ENCODE measurements around the gene LGALS9. TPM values are rescaled to one million over a fixed set of nuclear protein-coding genes. Genes with fewer than 3 reads are reported as not detected.

LGALS9 gene
- total and polyA plus RNA-seq, 2 experiments from 2014 or later: 0.48 to 0.73 TPM

GRCh38 chr17:27582696-27583095, 48.3 kb upstream of the LGALS9 start (continued):
- TF ChIP-seq, protein P1, sequence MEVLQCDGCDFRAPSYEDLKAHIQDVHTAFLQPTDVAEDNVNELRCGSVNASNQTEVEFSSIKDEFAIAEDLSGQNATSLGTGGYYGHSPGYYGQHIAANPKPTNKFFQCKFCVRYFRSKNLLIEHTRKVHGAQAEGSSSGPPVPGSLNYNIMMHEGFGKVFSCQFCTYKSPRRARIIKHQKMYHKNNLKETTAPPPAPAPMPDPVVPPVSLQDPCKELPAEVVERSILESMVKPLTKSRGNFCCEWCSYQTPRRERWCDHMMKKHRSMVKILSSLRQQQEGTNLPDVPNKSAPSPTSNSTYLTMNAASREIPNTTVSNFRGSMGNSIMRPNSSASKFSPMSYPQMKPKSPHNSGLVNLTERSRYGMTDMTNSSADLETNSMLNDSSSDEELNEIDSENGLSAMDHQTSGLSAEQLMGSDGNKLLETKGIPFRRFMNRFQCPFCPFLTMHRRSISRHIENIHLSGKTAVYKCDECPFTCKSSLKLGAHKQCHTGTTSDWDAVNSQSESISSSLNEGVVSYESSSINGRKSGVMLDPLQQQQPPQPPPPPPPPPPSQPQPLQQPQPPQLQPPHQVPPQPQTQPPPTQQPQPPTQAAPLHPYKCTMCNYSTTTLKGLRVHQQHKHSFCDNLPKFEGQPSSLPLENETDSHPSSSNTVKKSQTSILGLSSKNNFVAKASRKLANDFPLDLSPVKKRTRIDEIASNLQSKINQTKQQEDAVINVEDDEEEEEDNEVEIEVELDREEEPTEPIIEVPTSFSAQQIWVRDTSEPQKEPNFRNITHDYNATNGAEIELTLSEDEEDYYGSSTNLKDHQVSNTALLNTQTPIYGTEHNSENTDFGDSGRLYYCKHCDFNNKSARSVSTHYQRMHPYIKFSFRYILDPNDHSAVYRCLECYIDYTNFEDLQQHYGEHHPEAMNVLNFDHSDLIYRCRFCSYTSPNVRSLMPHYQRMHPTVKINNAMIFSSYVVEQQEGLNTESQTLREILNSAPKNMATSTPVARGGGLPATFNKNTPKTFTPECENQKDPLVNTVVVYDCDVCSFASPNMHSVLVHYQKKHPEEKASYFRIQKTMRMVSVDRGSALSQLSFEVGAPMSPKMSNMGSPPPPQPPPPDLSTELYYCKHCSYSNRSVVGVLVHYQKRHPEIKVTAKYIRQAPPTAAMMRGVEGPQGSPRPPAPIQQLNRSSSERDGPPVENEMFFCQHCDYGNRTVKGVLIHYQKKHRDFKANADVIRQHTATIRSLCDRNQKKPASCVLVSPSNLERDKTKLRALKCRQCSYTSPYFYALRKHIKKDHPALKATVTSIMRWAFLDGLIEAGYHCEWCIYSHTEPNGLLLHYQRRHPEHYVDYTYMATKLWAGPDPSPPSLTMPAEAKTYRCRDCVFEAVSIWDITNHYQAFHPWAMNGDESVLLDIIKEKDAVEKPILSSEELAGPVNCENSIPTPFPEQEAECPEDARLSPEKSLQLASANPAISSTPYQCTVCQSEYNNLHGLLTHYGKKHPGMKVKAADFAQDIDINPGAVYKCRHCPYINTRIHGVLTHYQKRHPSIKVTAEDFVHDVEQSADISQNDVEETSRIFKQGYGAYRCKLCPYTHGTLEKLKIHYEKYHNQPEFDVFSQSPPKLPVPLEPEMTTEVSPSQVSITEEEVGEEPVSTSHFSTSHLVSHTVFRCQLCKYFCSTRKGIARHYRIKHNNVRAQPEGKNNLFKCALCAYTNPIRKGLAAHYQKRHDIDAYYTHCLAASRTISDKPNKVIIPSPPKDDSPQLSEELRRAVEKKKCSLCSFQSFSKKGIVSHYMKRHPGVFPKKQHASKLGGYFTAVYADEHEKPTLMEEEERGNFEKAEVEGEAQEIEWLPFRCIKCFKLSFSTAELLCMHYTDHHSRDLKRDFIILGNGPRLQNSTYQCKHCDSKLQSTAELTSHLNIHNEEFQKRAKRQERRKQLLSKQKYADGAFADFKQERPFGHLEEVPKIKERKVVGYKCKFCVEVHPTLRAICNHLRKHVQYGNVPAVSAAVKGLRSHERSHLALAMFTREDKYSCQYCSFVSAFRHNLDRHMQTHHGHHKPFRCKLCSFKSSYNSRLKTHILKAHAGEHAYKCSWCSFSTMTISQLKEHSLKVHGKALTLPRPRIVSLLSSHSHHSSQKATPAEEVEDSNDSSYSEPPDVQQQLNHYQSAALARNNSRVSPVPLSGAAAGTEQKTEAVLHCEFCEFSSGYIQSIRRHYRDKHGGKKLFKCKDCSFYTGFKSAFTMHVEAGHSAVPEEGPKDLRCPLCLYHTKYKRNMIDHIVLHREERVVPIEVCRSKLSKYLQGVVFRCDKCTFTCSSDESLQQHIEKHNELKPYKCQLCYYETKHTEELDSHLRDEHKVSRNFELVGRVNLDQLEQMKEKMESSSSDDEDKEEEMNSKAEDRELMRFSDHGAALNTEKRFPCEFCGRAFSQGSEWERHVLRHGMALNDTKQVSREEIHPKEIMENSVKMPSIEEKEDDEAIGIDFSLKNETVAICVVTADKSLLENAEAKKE (CRISPR knock-in tag; IDR thresholded peaks at IDR 0.05): no peak
- TF ChIP-seq CTCF (conservative IDR thresholded peaks at IDR 0.05; ENCODE audit: low read depth in 2 of 2) (no peak), ZNF114 (CRISPR knock-in tag; IDR thresholded peaks at IDR 0.05) (no peak), POLR2AphosphoS5 (IDR thresholded peaks at IDR 0.05; ENCODE audit: low read depth) (no peak), NANOG (IDR thresholded peaks at IDR 0.05; ENCODE audit: borderline replicate concordance) (no peak), ETS1 (IDR thresholded peaks at IDR 0.05) (no peak)

DNA sequence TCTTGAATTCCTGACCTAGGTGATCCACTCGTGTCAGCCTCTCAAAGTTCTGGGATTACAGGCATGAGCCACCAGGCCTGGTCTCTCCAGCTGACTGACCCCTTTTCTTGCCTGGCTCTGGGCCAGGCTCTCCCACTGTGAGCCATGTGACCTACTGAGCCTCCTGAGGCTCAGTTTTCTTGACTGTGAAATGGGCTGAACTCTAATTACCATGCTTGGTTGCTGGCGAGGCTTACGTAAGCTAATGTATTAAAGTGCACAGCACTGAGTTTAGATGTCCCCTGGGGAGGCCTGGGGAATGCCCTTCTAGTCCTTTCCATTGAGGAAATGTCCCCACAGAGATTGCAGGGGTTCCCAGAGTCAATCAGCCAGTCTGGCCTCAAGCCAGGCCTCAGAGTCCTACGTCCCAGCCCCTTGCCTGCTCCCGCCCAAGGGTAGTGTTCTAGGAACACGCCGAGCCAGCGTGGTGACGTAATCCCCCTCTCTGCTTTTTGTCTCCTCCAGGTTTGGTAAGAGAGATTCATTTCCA, 45.8 kb upstream of the LGALS9 start:
- no peaks in the 10 kb centered on the region for H3K36me3 ChIP-seq (ENCODE audit: insufficient read depth)
- no peaks in the 10 kb centered on the region; the same call in 1 of the 3 replicates for H3K9me3 Mint-ChIP-seq
- no peak overlapping the region for H3K27ac Mint-ChIP-seq
- no peak overlapping the region for H3K27ac ChIP-seq (ENCODE audit: low read depth)
- no peak overlapping the region for H3K4me2 ChIP-seq
- H2AFZ ChIP-seq: no peak overlapping the region
- no peaks in the 10 kb centered on the region for H3K4me1 ChIP-seq (ENCODE audit: insufficient read depth)
- no peaks in the 10 kb centered on the region for H3F3A ChIP-seq (replicated peaks; ENCODE audit: low read depth)
- peaks cover 3% of the 10 kb centered on the region; the same call in 2 of the 3 replicates for H3K36me3 Mint-ChIP-seq (ENCODE audit: low read depth)
- peaks cover 11% of the 10 kb centered on the region for H3K27me3 Mint-ChIP-seq (ENCODE audit: insufficient read depth, low read depth, poor library complexity)
- H3K4me1 Mint-ChIP-seq: peaks cover 2% of the 10 kb centered on the region; the same call in 2 of the 3 replicates
- no peaks in the 10 kb centered on the region for H3K9me2 ChIP-seq (ENCODE audit: insufficient read depth)
- no peak overlapping the region for H3K4me3 ChIP-seq
- ATAC-seq: no peak
- no peaks in the 10 kb centered on the region for H3K79me2 ChIP-seq (replicated peaks; ENCODE audit: insufficient read depth)
- H3K4me3 Mint-ChIP-seq: no peak overlapping the region
- H4K20me1 ChIP-seq (replicated peaks; ENCODE audit: insufficient read depth): no peaks in the 10 kb centered on the region
- H3K27me3 ChIP-seq (ENCODE audit: insufficient read depth): no peaks in the 10 kb centered on the region
- DNase-seq (ENCODE audit: low spot score): no peak
- TF ChIP-seq REST (IDR thresholded peaks at IDR 0.05; ENCODE audit: unreplicated experiment) (no peak), NANOG (IDR thresholded peaks at IDR 0.05; ENCODE audit: borderline replicate concordance) (no peak), ZNF331 (CRISPR knock-in tag; IDR thresholded peaks at IDR 0.05; ENCODE audit: low read depth) (no peak), ZNF114 (CRISPR knock-in tag; IDR thresholded peaks at IDR 0.05) (no peak)
